Ovary (tissue), 9 donors: ENCODE results near the gene STX16. TPM values are rescaled to one million over a fixed set of nuclear protein-coding genes. Genes with fewer than 3 reads are reported as not detected.
A peak's percentile ranks its signal among the peaks of the same experiment; 100 is the strongest.
"Not testable (repeated sequence)": the region's sequence is repeated elsewhere in the genome, so short reads cannot be mapped to it uniquely, and the experiment has no call there.

Experiments used
- DNase-seq, 5 donors: peaks; one replicate each; pipeline ENCODE4 v3.0.0-alpha.2; 2019 to 2020
- H3K27ac ChIP-seq, 2 donors: fragments of 200-600 bp; one replicate each; pipeline versions ENCODE4 v1.5.1 to v1.8.0; 2019 to 2022
- H3K27me3 ChIP-seq: fragments of 200-600 bp; one replicate; pipeline ENCODE4 v1.8.0; 2022
- H3K36me3 ChIP-seq: fragments of 200-600 bp; sonication (generic); one replicate; pipeline ENCODE4 v1.5.1; 2019
- H3K4me1 ChIP-seq: one replicate; pipeline ENCODE4 v1.8.1; 2013; ENCODE audit warnings: mild to moderate bottlenecking, moderate library complexity; ENCODE audit not compliant: insufficient read depth
- H3K4me3 ChIP-seq: fragments of 200-600 bp; sonication (generic); one replicate; pipeline ENCODE4 v1.5.1; 2017
- H3K9me3 ChIP-seq, 2 donors: fragments of 200-600 bp in 1 of 2; sonication (generic) in 1 of 2; one replicate each; pipeline versions ENCODE4 v1.5.1 to v1.8.1; 2013 to 2019; ENCODE audit warnings: mild to moderate bottlenecking in 1 of 2, moderate library complexity in 1 of 2
- EP300 ChIP-seq: sonication (generic); formaldehyde crosslinking; IDR thresholded peaks from one replicate; pipeline ENCODE4 v1.6.1; 2017; ENCODE audit warnings: antibody characterized with exemption
- POLR2A ChIP-seq: fragments of 450-650 bp; IDR thresholded peaks from one replicate; pipeline ENCODE4 v1.6.1; 2017; ENCODE audit warnings: antibody characterized with exemption, mild to moderate bottlenecking, moderate library complexity
- WGBS, 3 donors: extraction: QIAGEN DNeasy Blood & Tissue Kit in 1 of 3; methylation state at CpG; one replicate each; pipeline versions ENCODE4 v1.1.5 to v1.1.7; 2013 to 2017; 5-methylcytosine and 5-hydroxymethylcytosine counted together
- intact Hi-C, 4 donors: fragments of 100-400 bp; cut with DNase I; formaldehyde crosslinking; loops; one replicate each; pipeline versions ENCODE4 v1.11.0 to v1.15.1; 2022 to 2023
- polyA plus RNA-seq, 2 donors: library from polyadenylated mRNA; stranded (reverse); fragments of 200-250 nt in 1 of 2; fragments of 350-450 nt in 1 of 2; fragmentation: Illumina TruSeq in 1 of 2; extraction: RNeasy Lipid Tissue Mini Kit (QIAGEN cat#74804) in 1 of 2; gene quantifications; one replicate each; pipeline ENCODE4 v1.2.3, GENCODE V29; 2013 to 2014
- total RNA-seq, 7 donors: library from RNA; depleted of rRNA in 2 of 7; stranded (reverse); fragments of >200 nt in 2 of 7; fragmentation: NEBNext Ultra II Directional in 3 of 7; extraction: Animal tissue kit (Norgen Biotek cat#: 25700) in 3 of 7; gene quantifications; one replicate each; pipeline versions ENCODE4 v1.1.0 to v1.2.4, GENCODE V29; 2016 to 2023
- TF ChIP-seq, protein P1 (sequence below), 3 donors: fragments of 450-650 bp in 2 of 3; fragments of 200-600 bp in 1 of 3; IDR thresholded peaks; one replicate each; pipeline versions ENCODE4 v1.5.1 to v1.8.0; 2016 to 2022; ENCODE audit warnings: antibody characterized with exemption in 3 of 3, mild to moderate bottlenecking in 1 of 3
- donor health status: DM: no; HTN: no; CAD: no; lungs with moderate emphysema.
- donor health status: DM: no; HTN: no; CAD: no.
- donor health status: Bipolar disorder and iron deficiency.
- donor health status: DM: yes; HTN: yes; CAD: no.
- donor health status: DM: no; HTN: no; CAD: no.
- donor health status: DM: yes; HTN: yes; CAD: no.

Gene STX16
- total and polyA plus RNA-seq, 9 donors: 31.9 to 55.8 (median 46.5) TPM

DNA sequence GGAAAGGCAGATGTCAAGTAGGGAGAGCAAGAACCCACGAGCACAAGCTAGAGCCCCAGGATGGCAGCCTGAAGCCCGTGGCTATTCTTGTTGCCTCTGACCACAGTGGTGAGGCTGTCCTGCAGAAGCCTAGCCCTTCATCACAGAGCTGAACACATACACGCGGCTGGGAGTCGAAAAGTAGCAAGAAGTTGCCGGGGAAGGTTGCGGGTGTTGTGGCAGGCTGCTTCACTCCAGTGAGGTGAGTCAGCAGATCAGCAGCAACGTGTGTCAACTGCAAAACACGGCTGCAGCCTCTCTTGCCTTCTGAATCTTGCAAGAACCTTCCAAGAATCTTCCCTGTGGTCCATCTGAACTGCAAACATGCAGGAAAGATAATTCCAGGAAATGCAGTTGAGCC lies 10.6 kb upstream of the STX16 start:
- Histone ChIP-seq H3K4me3 (no peak overlapping the region), H3K9me3 (no peaks in the 10 kb centered on the region), H3K4me1 (no peaks in the 10 kb centered on the region), H3K36me3 (no peaks in the 10 kb centered on the region), H3K27ac (no peak overlapping the region), H3K27me3 (no peaks in the 10 kb centered on the region)
- peak in 1 of 5 donors; percentile 2 for DNase-seq
- intact Hi-C loops: no loop called here
- TF ChIP-seq POLR2A (no peak), EP300 (no peak)
- TF ChIP-seq, protein P1, sequence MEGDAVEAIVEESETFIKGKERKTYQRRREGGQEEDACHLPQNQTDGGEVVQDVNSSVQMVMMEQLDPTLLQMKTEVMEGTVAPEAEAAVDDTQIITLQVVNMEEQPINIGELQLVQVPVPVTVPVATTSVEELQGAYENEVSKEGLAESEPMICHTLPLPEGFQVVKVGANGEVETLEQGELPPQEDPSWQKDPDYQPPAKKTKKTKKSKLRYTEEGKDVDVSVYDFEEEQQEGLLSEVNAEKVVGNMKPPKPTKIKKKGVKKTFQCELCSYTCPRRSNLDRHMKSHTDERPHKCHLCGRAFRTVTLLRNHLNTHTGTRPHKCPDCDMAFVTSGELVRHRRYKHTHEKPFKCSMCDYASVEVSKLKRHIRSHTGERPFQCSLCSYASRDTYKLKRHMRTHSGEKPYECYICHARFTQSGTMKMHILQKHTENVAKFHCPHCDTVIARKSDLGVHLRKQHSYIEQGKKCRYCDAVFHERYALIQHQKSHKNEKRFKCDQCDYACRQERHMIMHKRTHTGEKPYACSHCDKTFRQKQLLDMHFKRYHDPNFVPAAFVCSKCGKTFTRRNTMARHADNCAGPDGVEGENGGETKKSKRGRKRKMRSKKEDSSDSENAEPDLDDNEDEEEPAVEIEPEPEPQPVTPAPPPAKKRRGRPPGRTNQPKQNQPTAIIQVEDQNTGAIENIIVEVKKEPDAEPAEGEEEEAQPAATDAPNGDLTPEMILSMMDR (IDR thresholded peaks at IDR 0.05): no peak
- 72 to 82% (median 81%) methylated on average over 9 of the region's 9 CpGs for WGBS, 3 donors

DNA sequence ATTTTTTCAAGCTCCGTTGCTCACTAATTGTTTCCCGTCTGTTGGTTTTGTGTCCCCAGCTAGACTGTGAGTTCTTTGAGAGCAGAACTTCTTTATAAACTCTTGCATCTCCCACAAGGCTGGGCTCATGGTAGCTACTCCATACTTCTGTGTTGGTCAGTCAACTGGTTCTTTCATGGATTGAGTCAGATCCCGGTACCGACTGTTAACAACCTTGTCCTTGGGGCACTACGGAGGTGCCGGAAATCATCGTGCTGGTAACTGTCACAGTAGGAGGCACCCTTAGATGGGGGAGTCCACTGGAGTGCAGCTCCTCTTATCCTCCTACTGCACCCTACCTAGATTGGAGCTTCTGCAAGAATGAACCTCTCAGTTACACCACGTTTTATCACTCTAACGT lies 8.6 kb upstream of the STX16 start:
- 78 to 91% (median 83%) methylated on average over 9 of the region's 9 CpGs for WGBS, 3 donors

DNA sequence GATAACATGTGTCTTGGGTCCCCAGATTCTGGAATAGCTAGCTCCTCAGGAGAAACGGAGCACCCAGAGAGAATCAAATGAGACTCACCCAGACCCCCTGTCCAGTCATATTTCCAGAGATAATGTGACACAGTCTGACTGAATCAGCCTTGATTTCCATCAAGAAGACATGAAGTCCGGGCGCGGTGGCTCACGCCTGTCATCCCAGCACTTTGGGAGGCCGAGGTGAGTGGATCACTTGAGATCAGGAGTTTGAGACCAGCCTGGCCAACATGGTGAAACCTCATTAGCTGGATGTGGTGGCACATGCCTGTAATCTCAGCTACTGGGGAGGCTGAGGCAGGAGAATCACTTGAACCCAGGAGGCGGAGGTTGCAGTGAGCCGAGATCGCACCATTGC lies 8.2 kb upstream of the STX16 start:
- DNase-seq, H3K4me1 ChIP-seq, H3K4me3 ChIP-seq, intact Hi-C loops, H3K36me3 ChIP-seq, H3K27ac ChIP-seq, H3K9me3 ChIP-seq, H3K27me3 ChIP-seq: not testable (repeated sequence)
- 94 to 97% (median 96%) methylated on average over 9 of the region's 9 CpGs for WGBS, 3 donors

More for the DNA sequence above, 8.6 kb upstream of the STX16 start:
- intact Hi-C loops: no loop called here
- DNase-seq: no peak
- Histone ChIP-seq H3K27me3 (no peaks in the 10 kb centered on the region), H3K9me3 (no peaks in the 10 kb centered on the region), H3K27ac (no peak overlapping the region), H3K4me1 (no peaks in the 10 kb centered on the region), H3K36me3 (no peaks in the 10 kb centered on the region), H3K4me3 (no peak overlapping the region)
- TF ChIP-seq EP300 (no peak), POLR2A (no peak)
- TF ChIP-seq, protein P1 (IDR thresholded peaks at IDR 0.05): no peak

DNA sequence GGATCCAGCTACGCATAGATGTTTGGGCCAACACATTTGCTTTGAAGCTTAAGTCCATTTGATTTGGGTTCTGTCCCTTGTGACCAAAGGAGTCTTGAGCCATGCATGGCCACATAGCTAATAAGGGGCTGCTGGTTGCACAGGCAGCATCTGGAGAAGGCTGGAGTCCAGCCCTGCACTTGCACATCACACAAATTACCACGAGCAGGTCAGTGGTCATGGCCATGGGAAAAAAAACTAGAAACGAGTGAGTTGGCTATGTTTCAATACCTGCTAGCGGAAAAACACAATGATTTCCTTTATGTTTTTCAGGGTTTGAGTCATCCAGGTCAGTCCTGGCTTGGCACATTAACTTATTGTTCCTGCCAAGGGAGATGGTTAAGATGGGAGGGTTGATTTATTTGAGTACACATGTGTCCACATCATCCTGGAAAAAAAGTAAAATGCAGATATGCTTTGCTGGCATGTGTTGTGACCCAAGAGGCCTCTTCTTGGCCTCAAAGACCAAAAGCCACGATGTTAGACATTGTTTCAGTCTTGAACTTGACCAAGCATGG lies 5.6 kb upstream of the STX16 start:
- Histone ChIP-seq H3K4me1 (peaks cover 3% of the 10 kb centered on the region), H3K9me3 (no peaks in the 10 kb centered on the region), H3K27ac (no peak overlapping the region), H3K36me3 (no peaks in the 10 kb centered on the region), H3K4me3 (no peak overlapping the region), H3K27me3 (no peaks in the 10 kb centered on the region)
- intact Hi-C loops: loop anchor here in 2 of 4 donors (5.0 kb wide), 1 partner anchor 408 kb away; no protein-coding TSS in a partner anchor
- 26 to 31% (median 29%) methylated on average over 5 of the region's 5 CpGs for WGBS, 3 donors
- DNase-seq: peak in 1 of 5 donors; percentile 51
- TF ChIP-seq POLR2A (no peak), EP300 (no peak)
- TF ChIP-seq, protein P1 (IDR thresholded peaks at IDR 0.05): no peak

DNA sequence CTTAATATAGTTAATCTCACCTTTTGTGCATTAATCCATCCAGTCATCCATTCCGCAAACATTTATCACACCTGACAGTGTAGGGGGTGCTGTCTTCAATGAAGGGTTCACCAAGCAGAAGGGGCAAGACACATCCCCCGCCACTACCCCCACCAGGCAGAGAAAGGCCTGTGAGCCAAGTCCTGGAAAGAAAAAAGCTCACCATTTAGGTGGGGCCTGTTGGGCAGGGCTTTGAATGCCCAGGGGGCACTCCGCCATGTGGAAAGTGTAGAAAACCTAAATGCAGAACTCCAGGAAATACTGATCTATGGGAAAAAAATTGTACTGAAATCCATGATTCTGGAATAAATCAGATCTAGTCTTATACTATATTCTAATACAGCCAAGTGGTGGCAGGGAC lies 4.8 kb upstream of the STX16 start:
- 96 to 99% (median 97%) methylated on average over 3 of the region's 3 CpGs for WGBS, 3 donors
- H3K9me3 ChIP-seq: no peaks in the 10 kb centered on the region
- no peak overlapping the region for H3K4me3 ChIP-seq
- TF ChIP-seq, protein P1 (IDR thresholded peaks at IDR 0.05): no peak
- TF ChIP-seq POLR2A: no peak
- TF ChIP-seq EP300: no peak
- no peak for DNase-seq
- intact Hi-C loops: loop anchor here in 2 of 4 donors (5.0 kb wide), 1 partner anchor 409 kb away; no protein-coding TSS in a partner anchor
- no peak overlapping the region for H3K27ac ChIP-seq
- H3K36me3 ChIP-seq: no peaks in the 10 kb centered on the region
- H3K4me1 ChIP-seq: peaks cover 3% of the 10 kb centered on the region
- no peaks in the 10 kb centered on the region for H3K27me3 ChIP-seq
